Tibial artery (tissue), 4 donors: ENCODE measurements around the gene NMRK2.
"Not testable (repeated sequence)": the region's sequence is repeated elsewhere in the genome, so short reads cannot be mapped to it uniquely, and the experiment has no call there.

Source experiments
- DNase-seq, 2 donors: peaks; one replicate each; pipeline ENCODE4 v3.0.0-alpha.2; 2019
- H3K27ac ChIP-seq, 2 donors: fragments of 200-600 bp; sonication (generic) in 1 of 2; 1 replicate in 1 of 2; 2 replicates in 1 of 2; pipeline ENCODE4 v1.5.1; 2018 to 2019; ENCODE audit warnings: mild to moderate bottlenecking in 1 of 2
- H3K27me3 ChIP-seq, 2 donors: fragments of 200-600 bp; sonication (generic) in 1 of 2; one replicate each; pipeline versions ENCODE4 v1.5.1 to v1.6.0; 2016 to 2019
- H3K36me3 ChIP-seq, 3 donors: fragments of 200-600 bp; sonication (generic) in 2 of 3; one replicate each; pipeline ENCODE4 v1.5.1; 2016 to 2019; ENCODE audit warnings: mild to moderate bottlenecking in 2 of 3
- H3K4me1 ChIP-seq, 4 donors: fragments of 200-600 bp; sonication (generic) in 2 of 4; 1 replicate in 3 of 4; 2 replicates in 1 of 4; pipeline ENCODE4 v1.5.1; 2016 to 2019
- H3K4me3 ChIP-seq, 2 donors: fragments of 200-600 bp; sonication (generic) in 1 of 2; 1 replicate in 1 of 2; 2 replicates in 1 of 2; pipeline ENCODE4 v1.5.1; 2018 to 2019; ENCODE audit warnings: mild to moderate bottlenecking in 2 of 2
- H3K9me3 ChIP-seq, 3 donors: fragments of 200-600 bp; sonication (generic) in 1 of 3; one replicate each; pipeline ENCODE4 v1.5.1; 2016 to 2019
- intact Hi-C: fragments of 100-400 bp; cut with DNase I; formaldehyde crosslinking; loops from one replicate; pipeline ENCODE4 v1.15.0; 2023; ENCODE audit warnings: low total_unique reads
- TF ChIP-seq, protein P1 (sequence below), 2 experiments: fragments of 200-600 bp in 1 of 2; fragments of 450-650 bp in 1 of 2; IDR thresholded peaks; one replicate each; pipeline ENCODE4 v1.5.1; 2017 to 2019; ENCODE audit warnings: antibody characterized with exemption in 2 of 2, mild to moderate bottlenecking in 1 of 2, moderate library complexity in 1 of 2

The NMRK2 gene

DNA sequence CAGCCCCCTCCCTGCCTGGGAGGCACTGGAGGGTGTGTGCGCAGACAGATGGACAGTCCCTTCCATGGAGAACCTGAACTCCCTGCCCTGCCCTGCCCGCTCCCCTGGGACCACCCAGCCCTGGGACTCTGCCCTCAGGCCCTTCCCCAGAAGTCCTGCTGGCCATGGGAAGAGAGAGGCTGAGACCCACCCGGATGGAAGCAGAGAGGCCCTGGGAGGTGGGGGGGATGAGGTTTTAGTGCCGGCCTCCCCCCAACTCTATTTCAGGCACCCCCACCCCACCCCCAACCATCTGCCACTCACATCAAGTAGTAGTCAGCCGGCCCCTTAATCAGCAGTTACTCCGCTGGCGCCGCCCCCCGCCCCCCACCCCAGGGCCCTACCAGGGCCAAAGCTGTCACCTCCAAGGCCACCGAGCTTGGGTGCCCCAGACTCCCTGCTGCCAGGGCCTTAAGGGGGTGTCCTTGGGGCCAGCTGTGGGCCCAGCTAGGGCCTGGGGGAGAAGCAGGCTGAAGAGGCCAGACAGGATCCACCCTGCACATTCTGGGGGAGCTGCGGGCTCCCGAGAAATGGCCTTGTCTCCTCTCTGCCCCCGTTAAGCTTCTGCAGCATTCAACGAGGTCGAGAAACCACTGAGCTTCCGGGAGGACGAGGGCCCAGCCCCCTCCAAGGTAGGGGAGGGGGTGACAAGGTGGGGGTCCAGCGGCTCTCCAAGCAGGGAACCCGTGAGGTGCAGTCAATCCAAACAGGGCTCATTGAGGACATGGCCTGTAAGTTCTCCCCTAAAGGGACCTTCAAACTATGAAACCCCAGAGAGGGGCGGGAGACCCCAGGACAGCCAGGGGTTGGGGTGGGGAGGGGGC lies 17.4 kb downstream of the NMRK2 start:
- intact Hi-C loops, result no loop called here
- peaks cover 13 to 54% (median 36%) of the 10 kb centered on the region in 4 donors for H3K4me1 ChIP-seq
- H3K9me3 ChIP-seq, result no peaks in the 10 kb centered on the region
- no peaks in the 10 kb centered on the region for H3K27me3 ChIP-seq
- peak overlapping the region; percentile 90 to 93 for H3K27ac ChIP-seq
- peak overlapping the region; percentile 41 to 46 for H3K4me3 ChIP-seq
- DNase-seq, result no peak
- peaks cover 0 to under 1% (median 0%) of the 10 kb centered on the region in 3 donors for H3K36me3 ChIP-seq
- TF ChIP-seq, protein P1, sequence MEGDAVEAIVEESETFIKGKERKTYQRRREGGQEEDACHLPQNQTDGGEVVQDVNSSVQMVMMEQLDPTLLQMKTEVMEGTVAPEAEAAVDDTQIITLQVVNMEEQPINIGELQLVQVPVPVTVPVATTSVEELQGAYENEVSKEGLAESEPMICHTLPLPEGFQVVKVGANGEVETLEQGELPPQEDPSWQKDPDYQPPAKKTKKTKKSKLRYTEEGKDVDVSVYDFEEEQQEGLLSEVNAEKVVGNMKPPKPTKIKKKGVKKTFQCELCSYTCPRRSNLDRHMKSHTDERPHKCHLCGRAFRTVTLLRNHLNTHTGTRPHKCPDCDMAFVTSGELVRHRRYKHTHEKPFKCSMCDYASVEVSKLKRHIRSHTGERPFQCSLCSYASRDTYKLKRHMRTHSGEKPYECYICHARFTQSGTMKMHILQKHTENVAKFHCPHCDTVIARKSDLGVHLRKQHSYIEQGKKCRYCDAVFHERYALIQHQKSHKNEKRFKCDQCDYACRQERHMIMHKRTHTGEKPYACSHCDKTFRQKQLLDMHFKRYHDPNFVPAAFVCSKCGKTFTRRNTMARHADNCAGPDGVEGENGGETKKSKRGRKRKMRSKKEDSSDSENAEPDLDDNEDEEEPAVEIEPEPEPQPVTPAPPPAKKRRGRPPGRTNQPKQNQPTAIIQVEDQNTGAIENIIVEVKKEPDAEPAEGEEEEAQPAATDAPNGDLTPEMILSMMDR (IDR thresholded peaks at IDR 0.05), result no peak

DNA sequence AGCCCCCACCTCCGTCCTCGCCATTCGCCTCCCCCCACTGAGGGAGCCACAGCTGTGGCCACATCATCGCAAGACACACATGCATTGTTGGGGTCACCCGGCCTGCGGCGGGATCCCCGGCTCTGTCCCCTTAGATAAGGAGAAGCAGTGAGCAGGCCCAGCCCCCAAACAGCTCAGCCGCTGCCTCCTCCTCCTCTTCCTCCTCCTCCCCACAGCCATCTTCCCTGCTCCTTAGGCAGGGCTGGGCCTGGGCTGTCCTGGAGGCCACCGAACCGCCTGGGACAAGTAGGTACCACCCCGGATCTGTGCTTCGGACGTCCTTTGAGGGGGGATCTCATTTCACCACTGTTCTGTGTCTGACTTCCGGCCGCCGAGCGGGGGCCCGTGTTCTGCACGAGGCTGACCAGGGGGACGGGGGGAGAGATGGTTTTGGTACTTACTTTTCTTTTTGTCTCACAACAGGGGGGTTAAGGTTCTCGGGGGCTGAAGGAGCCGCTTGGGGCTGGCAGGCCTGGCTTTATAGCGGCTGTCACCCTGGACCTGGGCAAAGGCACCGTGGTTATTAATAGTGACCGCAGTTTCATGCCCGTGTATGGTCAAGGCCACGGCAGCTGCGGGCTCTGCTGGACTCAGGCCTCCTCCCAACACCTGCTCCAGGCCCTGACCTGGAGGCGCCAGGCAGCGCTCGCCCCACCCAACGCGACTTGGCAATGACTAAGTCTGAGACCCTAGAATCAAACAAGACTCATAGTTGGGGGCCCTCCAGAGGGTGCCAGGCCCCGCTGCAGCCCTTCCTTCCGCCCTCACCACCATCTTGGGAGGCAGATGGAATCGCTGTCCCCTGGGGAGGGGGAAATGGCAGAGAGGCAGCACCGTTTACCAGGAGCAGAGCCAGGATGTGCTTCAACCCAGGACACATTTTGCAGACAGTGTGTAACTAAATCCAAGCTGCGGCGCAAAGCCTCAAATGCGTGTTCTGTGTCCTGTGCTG lies 18.3 kb downstream of the NMRK2 start:
- H3K36me3 ChIP-seq, result peaks cover 4 to 10% (median 7%) of the 10 kb centered on the region in 3 donors
- TF ChIP-seq, protein P1 (IDR thresholded peaks at IDR 0.05), result no peak
- peak; percentile 44 to 89 for DNase-seq
- peak overlapping the region; percentile 90 to 93 for H3K27ac ChIP-seq
- no peaks in the 10 kb centered on the region for H3K27me3 ChIP-seq
- peak overlapping the region; percentile 41 to 46 for H3K4me3 ChIP-seq
- H3K9me3 ChIP-seq, result no peaks in the 10 kb centered on the region
- H3K4me1 ChIP-seq, result peaks cover 13 to 61% (median 36%) of the 10 kb centered on the region in 4 donors
- intact Hi-C loops, result no loop called here

DNA sequence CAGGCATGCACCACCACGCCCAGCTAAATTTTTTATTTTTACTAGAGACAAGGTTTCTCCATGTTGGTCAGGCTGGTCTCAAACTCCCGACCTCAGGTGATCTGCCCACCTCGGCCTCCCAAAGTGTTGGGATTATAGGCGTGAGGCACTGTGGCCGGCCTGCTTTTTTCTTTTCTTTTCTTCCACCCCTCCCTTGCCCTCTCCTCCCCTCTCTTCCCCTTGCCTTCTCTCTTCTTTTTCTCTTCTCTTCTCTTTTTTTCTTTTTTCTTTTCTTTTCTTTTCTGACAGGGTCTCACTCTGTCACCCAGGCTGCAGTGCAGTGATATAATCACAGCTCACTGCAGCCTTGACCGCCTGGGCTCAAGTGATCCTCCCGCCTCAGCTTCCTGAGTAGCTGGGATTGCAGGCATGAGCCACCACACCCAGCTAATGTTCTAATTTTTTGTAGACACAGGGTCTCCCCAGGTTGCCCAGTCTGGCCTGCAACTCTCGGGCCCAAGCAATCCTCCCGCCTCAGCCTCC lies 19.9 kb downstream of the NMRK2 start:
- H3K9me3 ChIP-seq, H3K27me3 ChIP-seq, DNase-seq, H3K4me3 ChIP-seq, intact Hi-C loops: not testable (repeated sequence)
- peaks cover 16 to 24% (median 17%) of the 10 kb centered on the region in 3 donors for H3K36me3 ChIP-seq
- peaks cover 13 to 72% (median 36%) of the 10 kb centered on the region in 4 donors for H3K4me1 ChIP-seq
- H3K27ac ChIP-seq, result peak overlapping the region; percentile 59 to 93

DNA sequence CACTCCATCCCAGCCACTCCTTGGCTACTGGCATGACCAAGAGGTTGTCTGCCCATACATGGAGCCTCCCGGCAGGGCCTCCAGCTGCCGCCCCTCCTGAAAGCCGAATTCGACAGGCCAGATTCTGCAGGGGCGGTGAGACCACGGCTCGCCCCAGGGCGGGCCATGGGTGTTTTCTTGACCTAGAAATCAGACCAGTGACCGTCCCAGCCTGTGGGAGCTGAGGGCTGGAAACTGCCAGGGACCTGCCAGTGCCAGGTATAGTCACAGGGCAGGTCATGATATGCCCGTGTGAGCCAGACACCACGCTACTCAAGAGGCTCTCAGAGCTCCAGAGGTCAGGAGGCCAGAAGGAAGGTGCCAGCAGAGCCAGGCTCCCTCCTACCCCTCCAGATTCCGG lies 21.2 kb downstream of the NMRK2 start:
- Histone ChIP-seq H3K27ac (peak overlapping the region; percentile 59 to 93), H3K9me3 (no peaks in the 10 kb centered on the region), H3K27me3 (no peaks in the 10 kb centered on the region), H3K4me3 (no peak overlapping the region), H3K4me1 (peaks cover 13 to 82% (median 42%) of the 10 kb centered on the region in 4 donors), H3K36me3 (peaks cover 29 to 37% (median 30%) of the 10 kb centered on the region in 3 donors)
- intact Hi-C loops, result no loop called here
- TF ChIP-seq, protein P1 (IDR thresholded peaks at IDR 0.05), result no peak
- DNase-seq, result no peak

DNA sequence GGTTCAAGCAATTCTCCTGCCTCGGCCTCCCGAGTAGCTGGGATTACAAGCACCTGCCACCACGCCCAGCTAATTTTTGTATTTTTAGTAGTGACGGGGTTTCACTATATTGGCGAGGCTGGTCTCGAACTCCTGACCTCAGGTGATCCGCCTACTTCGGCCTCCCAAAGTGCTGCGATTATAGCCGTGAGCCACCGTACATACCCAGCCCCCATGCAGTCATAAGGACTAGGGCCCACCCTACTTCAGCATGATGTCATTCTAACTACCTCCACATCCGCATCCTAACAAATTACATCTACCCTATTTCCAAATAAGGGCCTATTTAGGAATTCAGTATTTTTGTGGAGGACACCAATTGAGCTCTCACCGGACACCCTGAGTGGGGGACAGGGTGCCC lies 22.4 kb downstream of the NMRK2 start:
- H3K9me3 ChIP-seq, DNase-seq, H3K27me3 ChIP-seq, intact Hi-C loops, H3K4me3 ChIP-seq: not testable (repeated sequence)
- Histone ChIP-seq H3K36me3 (peaks cover 41 to 49% (median 42%) of the 10 kb centered on the region in 3 donors), H3K4me1 (peaks cover 13 to 78% (median 38%) of the 10 kb centered on the region in 4 donors), H3K27ac (peak overlapping the region; percentile 4 to 93)

DNA sequence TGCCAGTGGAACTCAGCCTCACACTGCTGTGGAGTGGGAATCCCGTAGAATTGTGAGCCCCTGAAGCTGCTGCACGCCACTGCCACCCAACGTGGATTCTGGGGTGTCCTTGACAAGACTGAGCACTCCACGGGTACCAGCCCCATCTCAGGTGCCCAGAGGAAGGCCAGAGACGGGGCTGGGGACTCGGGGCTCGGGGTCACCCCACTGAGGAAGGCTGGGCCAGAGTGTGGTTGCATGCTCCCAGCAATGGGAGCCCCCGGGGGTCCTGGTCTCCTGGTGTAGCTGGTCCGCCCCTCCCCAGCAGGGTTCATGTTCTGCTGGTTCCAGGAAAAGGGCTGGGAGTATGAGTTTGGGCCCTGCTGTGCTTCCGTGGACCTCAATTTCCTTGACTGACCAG lies 22.8 kb downstream of the NMRK2 start:
- TF ChIP-seq, protein P1 (IDR thresholded peaks at IDR 0.05), result no peak
- no peak for DNase-seq
- no peak overlapping the region for H3K4me3 ChIP-seq
- intact Hi-C loops, result no loop called here
- peaks cover 45 to 53% (median 46%) of the 10 kb centered on the region in 3 donors for H3K36me3 ChIP-seq
- H3K27ac ChIP-seq, result peak overlapping the region; percentile 4 to 93
- H3K9me3 ChIP-seq, result no peaks in the 10 kb centered on the region
- H3K4me1 ChIP-seq, result peaks cover 13 to 74% (median 34%) of the 10 kb centered on the region in 4 donors
- H3K27me3 ChIP-seq, result no peaks in the 10 kb centered on the region
